Nephron (organoid): ENCODE results near the gene HERC2.
A peak's percentile ranks its signal among the peaks of the same experiment; 100 is the strongest.
"Not testable (repeated sequence)": the region's sequence is repeated elsewhere in the genome, so short reads cannot be mapped to it uniquely, and the experiment has no call there.

Source experiments
- H3K27ac Mint-ChIP-seq, 3 experiments: 2 replicates each; pipeline ENCODE4 v1.8.0; 2020; ENCODE audit warnings: mixed read lengths in 3 of 3, mild to moderate bottlenecking in 2 of 3, moderate library complexity in 1 of 3
- H3K27me3 Mint-ChIP-seq: 2 replicates; pipeline ENCODE4 v1.8.0; 2021; ENCODE audit warnings: low read depth, mild to moderate bottlenecking, moderate library complexity, mixed read lengths
- H3K36me3 Mint-ChIP-seq: 2 replicates; pipeline ENCODE4 v1.8.0; 2020; ENCODE audit warnings: low read depth, mixed read lengths
- H3K4me1 Mint-ChIP-seq: 2 replicates; pipeline ENCODE4 v1.8.0; 2020; ENCODE audit warnings: mixed read lengths
- H3K4me3 Mint-ChIP-seq, 3 experiments: 2 replicates each; pipeline ENCODE4 v1.8.0; 2020; ENCODE audit warnings: mild to moderate bottlenecking in 3 of 3, mixed read lengths in 3 of 3, moderate library complexity in 2 of 3
- H3K9me3 Mint-ChIP-seq: 2 replicates; pipeline ENCODE4 v1.8.0; 2020; ENCODE audit warnings: mixed read lengths
- CTCF ChIP-seq, 3 experiments: fragments of 200-600 bp; sonication (generic); IDR thresholded peaks; one replicate each; pipeline ENCODE4 v1.5.0; 2021; ENCODE audit warnings: antibody characterized with exemption in 3 of 3; ENCODE audit not compliant: unreplicated experiment in 3 of 3

HERC2 gene

GRCh38 chr15:28255965-28256364 is 66.0 kb downstream of the HERC2 start:
- no peak for TF ChIP-seq CTCF (IDR thresholded peaks at IDR 0.05; ENCODE audit: unreplicated experiment in 3 of 3)
- H3K4me3 Mint-ChIP-seq, result no peak overlapping the region
- H3K27me3 Mint-ChIP-seq, result no peaks in the 10 kb centered on the region
- no peaks in the 10 kb centered on the region for H3K9me3 Mint-ChIP-seq
- H3K27ac Mint-ChIP-seq, result no peak overlapping the region
- no peaks in the 10 kb centered on the region for H3K4me1 Mint-ChIP-seq
- H3K36me3 Mint-ChIP-seq, result peaks cover 74% of the 10 kb centered on the region

- H3K4me1 Mint-ChIP-seq, result no peaks in the 10 kb centered on the region
- TF ChIP-seq CTCF (IDR thresholded peaks at IDR 0.05; ENCODE audit: unreplicated experiment in 3 of 3), result no peak
- no peaks in the 10 kb centered on the region for H3K27me3 Mint-ChIP-seq
- H3K4me3 Mint-ChIP-seq, result no peak overlapping the region
- no peak overlapping the region for H3K27ac Mint-ChIP-seq
- H3K36me3 Mint-ChIP-seq, result peaks cover 88% of the 10 kb centered on the region
- peaks cover 5% of the 10 kb centered on the region for H3K9me3 Mint-ChIP-seq
These were observed 69.1 kb downstream of the HERC2 start for GRCh38 chr15:28252831-28253230.

- no peak overlapping the region for H3K27ac Mint-ChIP-seq
- no peak for TF ChIP-seq CTCF (IDR thresholded peaks at IDR 0.05; ENCODE audit: unreplicated experiment in 3 of 3)
- peaks cover 19% of the 10 kb centered on the region for H3K9me3 Mint-ChIP-seq
- no peaks in the 10 kb centered on the region for H3K27me3 Mint-ChIP-seq
- H3K4me3 Mint-ChIP-seq, result no peak overlapping the region
- H3K36me3 Mint-ChIP-seq, result peaks cover 84% of the 10 kb centered on the region
- no peaks in the 10 kb centered on the region for H3K4me1 Mint-ChIP-seq
These were observed 75.4 kb downstream of the HERC2 start for GRCh38 chr15:28246605-28247004.

- TF ChIP-seq CTCF (IDR thresholded peaks at IDR 0.05; ENCODE audit: unreplicated experiment in 3 of 3), result no peak
- no peak overlapping the region for H3K4me3 Mint-ChIP-seq
- no peaks in the 10 kb centered on the region for H3K4me1 Mint-ChIP-seq
- H3K27ac Mint-ChIP-seq, result no peak overlapping the region
- H3K36me3 Mint-ChIP-seq, result peaks cover 83% of the 10 kb centered on the region
- H3K9me3 Mint-ChIP-seq, result peaks cover 14% of the 10 kb centered on the region
- no peaks in the 10 kb centered on the region for H3K27me3 Mint-ChIP-seq
These were observed 78.1 kb downstream of the HERC2 start for GRCh38 chr15:28243901-28244300.

- TF ChIP-seq CTCF (IDR thresholded peaks at IDR 0.05; ENCODE audit: unreplicated experiment in 3 of 3), result no peak
- H3K27ac Mint-ChIP-seq, result no peak overlapping the region
- peaks cover 14% of the 10 kb centered on the region for H3K9me3 Mint-ChIP-seq
- H3K27me3 Mint-ChIP-seq, result no peaks in the 10 kb centered on the region
- no peak overlapping the region for H3K4me3 Mint-ChIP-seq
- no peaks in the 10 kb centered on the region for H3K4me1 Mint-ChIP-seq
- peaks cover 81% of the 10 kb centered on the region for H3K36me3 Mint-ChIP-seq
These were observed 78.6 kb downstream of the HERC2 start for GRCh38 chr15:28243399-28243798.

- H3K27me3 Mint-ChIP-seq, H3K27ac Mint-ChIP-seq, H3K4me3 Mint-ChIP-seq, H3K4me1 Mint-ChIP-seq, H3K9me3 Mint-ChIP-seq: not testable (repeated sequence)
- peaks cover 65% of the 10 kb centered on the region for H3K36me3 Mint-ChIP-seq
These were observed 83.7 kb downstream of the HERC2 start for GRCh38 chr15:28238296-28238695.

GRCh38 chr15:28231743-28232142 is 90.2 kb downstream of the HERC2 start:
- not testable (repeated sequence) for H3K27me3 Mint-ChIP-seq, H3K4me1 Mint-ChIP-seq, H3K27ac Mint-ChIP-seq, H3K4me3 Mint-ChIP-seq, H3K9me3 Mint-ChIP-seq
- peaks cover 58% of the 10 kb centered on the region for H3K36me3 Mint-ChIP-seq

GRCh38 chr15:28231336-28231735 is 90.6 kb downstream of the HERC2 start:
- peaks cover 61% of the 10 kb centered on the region for H3K36me3 Mint-ChIP-seq

GRCh38 chr15:28228990-28229640 is 92.9 kb downstream of the HERC2 start:
- not testable (repeated sequence) for H3K27ac Mint-ChIP-seq, H3K9me3 Mint-ChIP-seq, H3K4me1 Mint-ChIP-seq, H3K27me3 Mint-ChIP-seq, H3K4me3 Mint-ChIP-seq
- peaks cover 73% of the 10 kb centered on the region for H3K36me3 Mint-ChIP-seq

More at GRCh38 chr15:28231336-28231735, 90.6 kb downstream of the HERC2 start:
- H3K27me3 Mint-ChIP-seq, H3K4me1 Mint-ChIP-seq, H3K9me3 Mint-ChIP-seq, H3K4me3 Mint-ChIP-seq: not testable (repeated sequence)
- peak overlapping the region in 1 of 3 experiments; percentile 48 for H3K27ac Mint-ChIP-seq
